H1 (cell line): ENCODE measurements around the gene JMJD7.

Experiments
- CTCF ChIP-seq, 3 experiments: IDR thresholded peaks; 1 replicate in 2 of 3; 2 replicates in 1 of 3; pipeline versions ENCODE4 v1.5.1 to v1.6.1; 2011; ENCODE audit warnings: low read length in 3 of 3, mild to moderate bottlenecking in 3 of 3, inconsistent platforms in 2 of 3, low read depth in 1 of 3, moderate library complexity in 1 of 3; ENCODE audit not compliant: insufficient read depth in 1 of 3; ENCODE audit errors: control extremely low read depth in 1 of 3
- EP300 ChIP-seq, 2 experiments: IDR thresholded peaks; 1 replicate in 1 of 2; 2 replicates in 1 of 2; pipeline ENCODE4 v1.6.1; 2011 to 2012; ENCODE audit warnings: low read depth in 2 of 2, low read length in 2 of 2, mild to moderate bottlenecking in 2 of 2, borderline replicate concordance in 1 of 2, inconsistent platforms in 1 of 2, moderate library complexity in 1 of 2
- MAFK ChIP-seq: IDR thresholded peaks from 2 replicates; pipeline ENCODE4 v1.6.1; 2012; ENCODE audit warnings: low read depth, mild to moderate bottlenecking, improper control_type of control experiment, low read length
- POLR2A ChIP-seq, 2 experiments: IDR thresholded peaks; 1 replicate in 1 of 2; 2 replicates in 1 of 2; pipeline ENCODE4 v1.6.1; 2011; ENCODE audit warnings: low read depth in 2 of 2, low read length in 2 of 2, mild to moderate bottlenecking in 2 of 2; ENCODE audit errors: control extremely low read depth in 1 of 2
- SUZ12 ChIP-seq: fragments of 200-600 bp; sonication (generic); IDR thresholded peaks from 2 replicates; pipeline ENCODE4 v1.6.1; 2012; ENCODE audit warnings: mild to moderate bottlenecking, inconsistent platforms, low read length, moderate library complexity, mixed read lengths

DNA sequence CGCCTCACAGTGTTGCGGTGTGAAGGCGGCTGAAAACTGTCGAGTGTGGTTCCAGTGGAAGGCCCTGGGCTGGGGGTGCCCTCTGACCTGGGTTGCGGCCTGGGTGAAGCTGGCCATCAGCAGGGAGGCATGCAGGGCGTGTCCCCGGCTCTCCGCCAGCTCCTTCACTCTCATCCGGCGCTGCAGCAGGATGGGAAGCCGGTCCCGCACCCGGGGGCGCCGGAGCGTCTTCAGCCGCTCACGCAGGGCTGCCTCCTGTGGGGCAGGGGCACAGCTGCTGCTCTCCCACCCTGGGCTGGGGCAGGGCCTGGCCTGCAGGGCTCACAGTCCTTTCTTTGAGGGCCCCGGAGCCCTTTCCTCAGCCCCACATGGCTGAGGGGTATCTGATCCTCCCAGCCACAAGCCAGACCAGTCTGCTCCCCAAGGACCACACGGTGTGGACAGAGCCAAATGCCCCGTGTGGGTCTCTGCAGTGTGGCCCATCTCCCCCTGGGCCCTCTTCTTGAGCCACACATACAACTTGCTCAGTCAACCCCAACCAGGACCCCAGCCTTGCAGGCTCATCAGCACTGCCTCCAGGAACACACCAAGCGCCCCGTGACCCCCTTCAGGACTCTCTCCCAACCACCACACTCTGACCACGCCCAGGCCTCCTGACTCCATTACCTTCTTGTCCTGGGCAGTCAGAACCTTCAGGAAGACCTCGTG is 39.1 kb downstream of the JMJD7 start:
- TF ChIP-seq MAFK (no peak), SUZ12 (no peak), EP300 (IDR thresholded peaks at IDR 0.05; ENCODE audit: borderline replicate concordance in 1 of 2, low read depth in 2 of 2, low read length in 2 of 2) (no peak), POLR2A (IDR thresholded peaks at IDR 0.05; ENCODE audit: control extremely low read depth in 1 of 2, low read depth in 2 of 2, low read length in 2 of 2) (no peak), CTCF (IDR thresholded peaks at IDR 0.05; ENCODE audit: control extremely low read depth in 1 of 3, insufficient read depth in 1 of 3, low read depth in 1 of 3, low read length in 3 of 3) (no peak)
